H1 (cell line): ENCODE data around the gene EYA2. TPM values are rescaled to one million over a fixed set of nuclear protein-coding genes. Genes with fewer than 3 reads are reported as not detected.

Experiments
- CTCF ChIA-PET: fragments of 300-600 bp; sonication (Branson Sonifier 250); formaldehyde crosslinking; loops from one replicate; lab custom pipeline; 2021; ENCODE audit not compliant: partially characterized antibody; lab: Charles Lee
- POLR2A ChIA-PET: fragments of 300-600 bp; sonication (Branson Sonifier 250); formaldehyde crosslinking; loops from one replicate; lab custom pipeline; 2021; ENCODE audit warnings: inconsistent platforms; ENCODE audit not compliant: partially characterized antibody; lab: Charles Lee
- DNase-seq, 2 experiments: peaks; one replicate each; pipeline versions ENCODE4 v3.0.0 to v3.0.0-alpha.2; 2010 to 2022; ENCODE audit warnings: low spot score in 2 of 2, low read depth in 1 of 2, mixed read lengths in 1 of 2
- FAIRE-seq: peaks from 2 replicates; lab custom pipeline; 2011; peaks lifted over from hg19 to GRCh38; lab: Jason Lieb, UNC
- H2AFZ ChIP-seq: 2 replicates; pipeline ENCODE4 v1.8.1; 2012; ENCODE audit warnings: low read length, inconsistent platforms
- H2AK5ac ChIP-seq: 2 replicates; pipeline ENCODE4 v1.6.1; 2013; ENCODE audit warnings: low read depth, low read length
- H2BK120ac ChIP-seq: replicated peaks from 2 replicates; pipeline ENCODE3; 2013; ENCODE audit warnings: low read depth, low read length, inconsistent platforms
- H2BK12ac ChIP-seq: 2 replicates; pipeline ENCODE4 v1.6.1; 2013; ENCODE audit warnings: low read depth, low read length
- H2BK15ac ChIP-seq: 2 replicates; pipeline ENCODE4 v1.6.1; 2013; ENCODE audit warnings: low read length
- H2BK20ac ChIP-seq: 2 replicates; pipeline ENCODE4 v1.6.1; 2013; ENCODE audit warnings: low read length
- H2BK5ac ChIP-seq: 2 replicates; pipeline ENCODE4 v1.6.1; 2013; ENCODE audit warnings: low read depth, low read length
- H3K14ac ChIP-seq: 2 replicates; pipeline ENCODE4 v1.6.1; 2013; ENCODE audit warnings: inconsistent platforms; ENCODE audit not compliant: insufficient read length
- H3K18ac ChIP-seq: 2 replicates; pipeline ENCODE4 v1.6.1; 2013; ENCODE audit warnings: low read length; ENCODE audit errors: extremely low read depth
- H3K23ac ChIP-seq: 2 replicates; pipeline ENCODE4 v1.6.1; 2013; ENCODE audit warnings: inconsistent platforms; ENCODE audit not compliant: insufficient read length
- H3K23me2 ChIP-seq: 2 replicates; pipeline ENCODE4 v1.6.1; 2013; ENCODE audit warnings: low read depth, low read length
- H3K27ac ChIP-seq: 2 replicates; pipeline ENCODE4 v1.6.1; 2011; ENCODE audit warnings: low read depth, low read length, inconsistent platforms
- H3K27me3 ChIP-seq, 4 experiments: replicated peaks in 1 of 4; 1 replicate in 1 of 4; 2 replicates in 3 of 4; pipeline versions ENCODE4 v1.6.1 to v1.8.1; 2011 to 2013; ENCODE audit warnings: low read length in 3 of 4, mild to moderate bottlenecking in 3 of 4, inconsistent platforms in 2 of 4, mixed read lengths in 2 of 4, moderate library complexity in 1 of 4; ENCODE audit not compliant: control insufficient read depth in 3 of 4, insufficient read depth in 3 of 4; ENCODE audit errors: extremely low read depth in 1 of 4
- H3K36me3 ChIP-seq, 4 experiments: 2 replicates each; pipeline versions ENCODE4 v1.6.1 to v1.8.1; 2011 to 2013; ENCODE audit warnings: mild to moderate bottlenecking in 4 of 4, low read length in 3 of 4, moderate library complexity in 2 of 4, control low read depth in 1 of 4, inconsistent platforms in 1 of 4; ENCODE audit not compliant: insufficient read depth in 4 of 4, control insufficient read depth in 2 of 4
- H3K4ac ChIP-seq: replicated peaks from 2 replicates; pipeline ENCODE3; 2013; ENCODE audit warnings: low read length, low read depth, mixed read lengths, inconsistent platforms; ENCODE audit not compliant: insufficient read length
- H3K4me1 ChIP-seq, 4 experiments: replicated peaks in 1 of 4; 1 replicate in 1 of 4; 2 replicates in 3 of 4; pipeline versions ENCODE4 v1.6.1 to v1.8.1; 2011 to 2013; ENCODE audit warnings: low read length in 3 of 4, inconsistent platforms in 2 of 4, mixed read lengths in 1 of 4; ENCODE audit not compliant: insufficient read depth in 4 of 4, control insufficient read depth in 3 of 4
- H3K4me2 ChIP-seq, 2 experiments: 2 replicates each; pipeline versions ENCODE4 v1.6.1 to v1.8.1; 2011 to 2013; ENCODE audit warnings: low read depth in 2 of 2, low read length in 2 of 2, control low read depth in 1 of 2, inconsistent platforms in 1 of 2, mild to moderate bottlenecking in 1 of 2; ENCODE audit not compliant: insufficient read depth in 1 of 2
- H3K4me3 ChIP-seq, 4 experiments: fragments of 200-600, 300-600 bp in 1 of 4; sonication (generic), shearing (Covaris generic), sonication (Bioruptor Twin) in 1 of 4; 2 replicates each; pipeline versions ENCODE4 v1.5.1 to v1.8.1; 2011 to 2016; ENCODE audit warnings: low read length in 4 of 4, low read depth in 3 of 4, control low read depth in 2 of 4, inconsistent platforms in 2 of 4, mild to moderate bottlenecking in 2 of 4, mixed read lengths in 1 of 4, moderate library complexity in 1 of 4; ENCODE audit not compliant: insufficient read depth in 2 of 4; ENCODE audit errors: extremely low read depth in 1 of 4
- H3K56ac ChIP-seq: replicated peaks from 2 replicates; pipeline ENCODE3; 2013; ENCODE audit warnings: low read depth, mild to moderate bottlenecking, mixed read lengths, low read length, inconsistent platforms; ENCODE audit not compliant: insufficient read length
- H3K79me1 ChIP-seq: 2 replicates; pipeline ENCODE4 v1.6.1; 2013; ENCODE audit warnings: low read depth, low read length, control low read depth
- H3K79me2 ChIP-seq, 2 experiments: 2 replicates each; pipeline versions ENCODE4 v1.6.1 to v1.8.1; 2012 to 2013; ENCODE audit warnings: low read length in 2 of 2, mild to moderate bottlenecking in 2 of 2, inconsistent platforms in 1 of 2; ENCODE audit not compliant: insufficient read depth in 2 of 2, control insufficient read depth in 1 of 2
- H3K9ac ChIP-seq, 4 experiments: replicated peaks in 1 of 4; 1 replicate in 1 of 4; 2 replicates in 3 of 4; pipeline versions ENCODE4 v1.6.1 to v1.8.1; 2011 to 2013; ENCODE audit warnings: low read depth in 3 of 4, low read length in 3 of 4, control low read depth in 2 of 4, mild to moderate bottlenecking in 2 of 4, moderate library complexity in 2 of 4, inconsistent platforms in 1 of 4; ENCODE audit errors: extremely low read depth in 1 of 4
- H3K9me3 ChIP-seq, 2 experiments: 2 replicates each; pipeline versions ENCODE4 v1.6.1 to v1.8.1; 2012 to 2013; ENCODE audit warnings: mild to moderate bottlenecking in 2 of 2, moderate library complexity in 2 of 2, control low read depth in 1 of 2, inconsistent platforms in 1 of 2, low read depth in 1 of 2, low read length in 1 of 2, mixed read lengths in 1 of 2; ENCODE audit not compliant: insufficient read depth in 2 of 2
- H4K20me1 ChIP-seq, 2 experiments: replicated peaks in 1 of 2; 2 replicates each; pipeline versions ENCODE3 to v1.8.1; 2011 to 2013; ENCODE audit warnings: inconsistent platforms in 2 of 2, low read length in 2 of 2, mild to moderate bottlenecking in 1 of 2; ENCODE audit not compliant: insufficient read depth in 2 of 2, control insufficient read depth in 1 of 2
- H4K5ac ChIP-seq: 2 replicates; pipeline ENCODE4 v1.6.1; 2013; ENCODE audit warnings: low read length, low read depth, mixed read lengths, inconsistent platforms; ENCODE audit not compliant: insufficient read length
- H4K8ac ChIP-seq: 2 replicates; pipeline ENCODE4 v1.8.0; 2013; ENCODE audit warnings: mild to moderate bottlenecking, moderate library complexity, low read length, inconsistent platforms; ENCODE audit not compliant: insufficient read depth; ENCODE audit errors: extremely low read depth
- H4K91ac ChIP-seq: replicated peaks from 2 replicates; pipeline ENCODE3; 2013; ENCODE audit warnings: low read length, mixed read lengths, inconsistent platforms; ENCODE audit not compliant: insufficient read length
- BCL11A ChIP-seq, 2 experiments: IDR thresholded peaks; one replicate each; pipeline ENCODE4 v1.6.1; 2011; ENCODE audit warnings: low read depth in 2 of 2, low read length in 2 of 2, mild to moderate bottlenecking in 2 of 2
- FOSL1 ChIP-seq: IDR thresholded peaks from 2 replicates; pipeline ENCODE4 v1.6.1; 2011; ENCODE audit warnings: mild to moderate bottlenecking, low read depth, low read length, moderate library complexity; ENCODE audit not compliant: insufficient read depth
- KDM5A ChIP-seq: fragments of 200-600 bp; IDR thresholded peaks from 2 replicates; pipeline ENCODE4 v1.7.1; 2012; ENCODE audit warnings: mild to moderate bottlenecking, low read length, inconsistent platforms, mixed read lengths
- NRF1 ChIP-seq: IDR thresholded peaks from 2 replicates; pipeline ENCODE4 v1.6.1; 2011; ENCODE audit warnings: mild to moderate bottlenecking, low read depth, low read length, improper control_type of control experiment
- SUZ12 ChIP-seq: fragments of 200-600 bp; sonication (generic); IDR thresholded peaks from 2 replicates; pipeline ENCODE4 v1.6.1; 2012; ENCODE audit warnings: mild to moderate bottlenecking, inconsistent platforms, low read length, moderate library complexity, mixed read lengths
- TAF1 ChIP-seq: IDR thresholded peaks from 2 replicates; pipeline ENCODE4 v1.6.1; 2011; ENCODE audit warnings: mild to moderate bottlenecking, low read depth, low read length
- TAF7 ChIP-seq: optimal IDR thresholded peaks from 2 replicates; pipeline ENCODE3; 2011; ENCODE audit warnings: low read depth, mild to moderate bottlenecking, inconsistent platforms, low read length, moderate library complexity, borderline replicate concordance
- TCF12 ChIP-seq: IDR thresholded peaks from 2 replicates; pipeline ENCODE4 v1.6.1; 2011; ENCODE audit warnings: low read depth, mild to moderate bottlenecking, low read length
- TEAD4 ChIP-seq: IDR thresholded peaks from 2 replicates; pipeline ENCODE4 v1.6.1; 2012; ENCODE audit warnings: low read depth, low read length, inconsistent platforms, mixed read lengths
- WGBS, 2 experiments: shearing (Covaris generic) in 1 of 2; methylation state at CpG; one replicate each; pipeline versions ENCODE4 v1.1.6 to v1.1.7; 2013 to 2015; ENCODE audit warnings: low lambda C conversion rate in 2 of 2, mixed read lengths in 2 of 2, inconsistent platforms in 1 of 2, low coverage in 1 of 2, missing lambda C conversion rate in 1 of 2; ENCODE audit not compliant: insufficient replicate concordance in 2 of 2, insufficient coverage in 1 of 2, insufficient read length in 1 of 2; ENCODE audit errors: extremely low coverage in 1 of 2, missing lambda C conversion rate in 1 of 2; 5-methylcytosine and 5-hydroxymethylcytosine counted together
- polyA plus RNA-seq, 7 experiments: library from polyadenylated mRNA; depleted of rRNA in 3 of 7; stranded (reverse) in 5 of 7; unstranded in 2 of 7; fragments of >200 nt in 5 of 7; fragments of 200-250 nt in 2 of 7; gene quantifications; 1 replicate in 5 of 7; 2 replicates in 1 of 7; 4 replicates in 1 of 7; pipeline versions ENCODE4 v1.2.1 to v1.2.3, GENCODE V29; 2011 to 2013; ENCODE audit warnings: missing spikeins in 2 of 7, mixed read lengths in 2 of 7
- total RNA-seq: library from RNA; stranded (reverse); fragmentation: NEBNext Ultra II Directional; extraction: Animal tissue kit (Norgen Biotek cat#: 25700); gene quantifications from 2 replicates; pipeline ENCODE4 v1.2.1, GENCODE V29; 2021

The EYA2 gene
- total and polyA plus RNA-seq, 2 of the 8 experiments (the other 6 are each of a cell fraction or from before 2014, with no cell fraction given): 1.6 to 1.7 TPM

- no peaks in the 10 kb centered on the region for H3K9me3 ChIP-seq
- no peak for DNase-seq
- H3K9ac ChIP-seq: no peak overlapping the region
- no peak overlapping the region for H4K8ac ChIP-seq
- no peak overlapping the region for H2BK5ac ChIP-seq
- H3K4me1 ChIP-seq: peaks cover 0 to 2% (median 0%) of the 10 kb centered on the region in 4 experiments; a peak in 2 of 7 replicates
- POLR2A ChIA-PET: interaction anchor here (0.8 to 1.5 kb wide), 3 partner anchors 15 to 148 kb away, joined by 5 to 6 read pairs (median 6); no protein-coding TSS in a partner anchor
- peaks cover 3% of the 10 kb centered on the region; the same call in 1 of the 2 replicates for H3K79me1 ChIP-seq
- whole genome bisulfite sequencing, 2 experiments: 91% methylated on average over 3 of the region's 3 CpGs; no CpG with 5 or more reads in 1 of the 2 experiments
- H2AFZ ChIP-seq: no peak overlapping the region
- no peak overlapping the region for H4K91ac ChIP-seq
- no peak overlapping the region for H3K4me2 ChIP-seq
- H3K18ac ChIP-seq: no peak overlapping the region
- no peak overlapping the region for H3K14ac ChIP-seq
- no peaks in the 10 kb centered on the region for H3K27me3 ChIP-seq
- no peak overlapping the region for H4K5ac ChIP-seq
- H3K23me2 ChIP-seq: no peaks in the 10 kb centered on the region
- no peak for FAIRE-seq
- H2BK20ac ChIP-seq: no peak overlapping the region
- no peak overlapping the region for H2AK5ac ChIP-seq
- no peak overlapping the region for H3K4ac ChIP-seq
- no peak overlapping the region for H3K23ac ChIP-seq
- peaks cover 0 to 2% of the 10 kb centered on the region in 2 experiments for H4K20me1 ChIP-seq
- CTCF ChIA-PET: interaction anchor here (0.8 to 1.8 kb wide), 4 partner anchors 9 to 25 kb away, joined by 4 to 6 read pairs (median 5); no protein-coding TSS in a partner anchor
- peaks cover 0 to 9% of the 10 kb centered on the region in 2 experiments; a peak in 1 of 4 replicates for H3K79me2 ChIP-seq
- no peak overlapping the region for H3K4me3 ChIP-seq
- no peak overlapping the region for H3K56ac ChIP-seq
- H2BK12ac ChIP-seq: no peak overlapping the region
- no peak overlapping the region for H2BK15ac ChIP-seq
- no peak overlapping the region for H3K27ac ChIP-seq
- H2BK120ac ChIP-seq: no peak overlapping the region
- peaks cover 42 to 89% (median 73%) of the 10 kb centered on the region in 4 experiments for H3K36me3 ChIP-seq
- TF ChIP-seq TEAD4 (no peak), NRF1 (no peak), FOSL1 (no peak), KDM5A (no peak), TAF1 (no peak), SUZ12 (no peak), BCL11A (IDR thresholded peaks at IDR 0.05; ENCODE audit: low read depth in 2 of 2, low read length in 2 of 2) (no peak), TCF12 (no peak), TAF7 (no peak)
Measured at GRCh38 chr20:47232518-47232917, 337.9 kb downstream of the EYA2 start.
